GM21367 (cell line): ENCODE measurements around the gene CEP170B.
A peak's percentile ranks its signal among the peaks of the same experiment; 100 is the strongest.
"Not testable (repeated sequence)": the region's sequence is repeated elsewhere in the genome, so short reads cannot be mapped to it uniquely, and the experiment has no call there.

ENCODE experiments used
- ATAC-seq: cut with Tn5 transposase; IDR thresholded peaks from one replicate; pipeline ENCODE4 v1.9.1; 2021; ENCODE audit not compliant: unreplicated experiment

CEP170B gene

GRCh38 chr14:104865081-104865630 is at the start of gene CEP170B:
Gene CEP170B (plus strand): TSS chr14:104865268. CDS start chr14:104868451, 3,183 bp downstream.
- no peak for ATAC-seq

- peak; percentile 3 for ATAC-seq
Observed at GRCh38 chr14:104816616-104816884, 48.5 kb upstream of the CEP170B start.

- no peak for ATAC-seq
Observed at GRCh38 chr14:104817930-104818713, 46.9 kb upstream of the CEP170B start.

- ATAC-seq: no peak
Observed at GRCh38 chr14:104818714-104819161, 46.3 kb upstream of the CEP170B start.

- ATAC-seq: no peak
Observed at GRCh38 chr14:104819361-104819781, 45.7 kb upstream of the CEP170B start.

GRCh38 chr14:104820669-104821228 is 44.3 kb upstream of the CEP170B start:
- ATAC-seq: no peak

GRCh38 chr14:104821229-104821945 is 43.7 kb upstream of the CEP170B start:
- ATAC-seq: no peak

GRCh38 chr14:104821971-104822608 is 43.0 kb upstream of the CEP170B start:
- ATAC-seq: no peak

- ATAC-seq: no peak
Observed at GRCh38 chr14:104822821-104823615, 42.0 kb upstream of the CEP170B start.

GRCh38 chr14:104824353-104824997 is 40.6 kb upstream of the CEP170B start:
- ATAC-seq: no peak

- ATAC-seq: peak; percentile 73
Observed at GRCh38 chr14:104826189-104826860, 38.7 kb upstream of the CEP170B start.

GRCh38 chr14:104826861-104827176 is 38.2 kb upstream of the CEP170B start:
- ATAC-seq: no peak

- ATAC-seq: peak; percentile 43
Observed at GRCh38 chr14:104827177-104828055, 37.7 kb upstream of the CEP170B start.

- ATAC-seq: no peak
Observed at GRCh38 chr14:104830781-104831180, 34.3 kb upstream of the CEP170B start.

GRCh38 chr14:104836171-104836935 is 28.7 kb upstream of the CEP170B start:
- not testable (repeated sequence) for ATAC-seq

GRCh38 chr14:104841730-104842129 is 23.3 kb upstream of the CEP170B start:
- ATAC-seq: no peak

- ATAC-seq: no peak
Observed at GRCh38 chr14:104843006-104843405, 22.1 kb upstream of the CEP170B start.
